ENCODE results near the gene MRPL42. TPM values are rescaled to one million over a fixed set of nuclear protein-coding genes. Genes with fewer than 3 reads are reported as not detected.
"Not testable (repeated sequence)": the region's sequence is repeated elsewhere in the genome, so short reads cannot be mapped to it uniquely, and the experiment has no call there.

Gene MRPL42
- total RNA-seq (2014; rRNA removed; shearing (Covaris generic); ENCODE audit: low replicate concordance), result 131 TPM in 2 replicates

GRCh38 chr12:93467351-93468007 is at the start of gene MRPL42:
Gene MRPL42, plus strand, starts transcription at chr12:93467514. Its CDS starts 1,772 bp downstream, at chr12:93469286.
- H3K9me3 ChIP-seq, result no peaks in the 10 kb centered on the region
- no peaks in the 10 kb centered on the region for H3K27me3 ChIP-seq
- H3K4me3 ChIP-seq, result peak within 1 kb of the TSS; percentile 94
- DNase-seq, result peak; percentile 87
- H3K36me3 ChIP-seq, result peaks cover 31% of the 10 kb centered on the region

DNA sequence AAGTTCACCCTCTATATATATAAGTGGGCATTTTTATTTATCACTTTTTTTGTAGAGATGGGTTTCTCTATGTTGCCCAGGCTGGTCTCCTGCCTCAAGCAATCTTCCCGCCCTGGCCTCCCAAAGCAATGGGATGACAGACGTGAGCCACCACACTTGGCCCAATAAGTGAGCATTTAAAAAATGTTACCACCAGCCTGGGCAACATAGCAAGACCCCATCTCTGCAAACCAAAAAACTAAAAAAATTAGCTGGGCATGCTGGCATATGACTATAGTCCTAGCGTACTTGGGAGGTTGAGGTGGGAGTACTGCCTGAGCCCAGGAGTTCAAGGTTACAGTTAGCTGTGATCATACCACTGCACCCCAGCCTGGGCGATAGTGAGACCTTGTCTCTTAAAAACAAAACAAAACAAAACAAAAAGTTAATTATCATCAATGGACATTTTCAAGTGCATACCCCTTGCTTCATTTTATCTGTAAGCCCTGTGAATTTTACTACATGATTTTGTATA is 49.3 kb upstream of the MRPL42 start:
- DNase-seq, result no peak
- H3K4me3 ChIP-seq, result no peak overlapping the region
- no peaks in the 10 kb centered on the region for H3K27me3 ChIP-seq
- H3K9me3 ChIP-seq, result no peaks in the 10 kb centered on the region
- peaks cover 2% of the 10 kb centered on the region for H3K36me3 ChIP-seq

- Histone ChIP-seq H3K4me3 (no peak overlapping the region), H3K9me3 (no peaks in the 10 kb centered on the region), H3K27me3 (no peaks in the 10 kb centered on the region), H3K36me3 (peaks cover 5% of the 10 kb centered on the region; the same call in 1 of the 2 replicates)
- no peak for DNase-seq
These were observed 47.8 kb upstream of the MRPL42 start for GRCh38 chr12:93419388-93420034.

GRCh38 chr12:93422050-93422449 is 45.3 kb upstream of the MRPL42 start:
- H3K9me3 ChIP-seq, result no peaks in the 10 kb centered on the region

DNA sequence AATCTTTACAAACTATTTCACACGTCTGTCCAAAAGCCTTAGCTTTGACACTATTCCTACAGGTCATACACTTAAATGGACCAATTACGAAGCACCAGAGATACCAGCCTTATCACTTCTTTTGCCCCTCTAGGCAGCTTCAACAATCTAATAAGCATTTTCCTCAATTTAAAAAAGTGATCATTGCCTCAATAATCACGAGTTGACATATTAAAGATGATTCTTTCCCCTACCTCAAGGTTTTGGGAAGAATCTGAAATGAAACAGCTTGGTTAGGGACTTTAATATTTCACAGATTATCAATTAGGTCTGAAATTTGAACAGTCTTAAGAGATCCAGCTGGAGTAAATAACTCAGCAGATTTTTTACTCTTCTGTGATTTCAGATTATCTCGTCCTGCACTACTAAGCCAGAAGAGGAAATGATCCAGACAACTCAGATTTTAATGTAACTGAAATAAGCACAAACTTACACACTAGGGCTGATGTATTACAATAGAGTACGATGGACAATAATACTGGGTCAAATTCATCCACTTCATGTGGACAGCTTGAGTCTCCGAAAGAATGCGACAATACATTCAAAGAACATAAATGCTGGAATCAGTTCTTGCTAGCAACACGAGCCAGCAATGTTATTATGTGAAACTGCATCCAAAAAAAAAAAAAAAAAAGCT is 41.4 kb upstream of the MRPL42 start:
- no peak for DNase-seq
- no peaks in the 10 kb centered on the region for H3K9me3 ChIP-seq
- H3K27me3 ChIP-seq, result no peaks in the 10 kb centered on the region
- H3K4me3 ChIP-seq, result no peak overlapping the region
- H3K36me3 ChIP-seq, result peaks cover 8% of the 10 kb centered on the region; the same call in 1 of the 2 replicates

More at GRCh38 chr12:93422050-93422449, 45.3 kb upstream of the MRPL42 start:
- Histone ChIP-seq H3K36me3 (peaks cover 8% of the 10 kb centered on the region; the same call in 1 of the 2 replicates), H3K27me3 (no peaks in the 10 kb centered on the region), H3K4me3 (no peak overlapping the region)
- DNase-seq, result no peak

DNA sequence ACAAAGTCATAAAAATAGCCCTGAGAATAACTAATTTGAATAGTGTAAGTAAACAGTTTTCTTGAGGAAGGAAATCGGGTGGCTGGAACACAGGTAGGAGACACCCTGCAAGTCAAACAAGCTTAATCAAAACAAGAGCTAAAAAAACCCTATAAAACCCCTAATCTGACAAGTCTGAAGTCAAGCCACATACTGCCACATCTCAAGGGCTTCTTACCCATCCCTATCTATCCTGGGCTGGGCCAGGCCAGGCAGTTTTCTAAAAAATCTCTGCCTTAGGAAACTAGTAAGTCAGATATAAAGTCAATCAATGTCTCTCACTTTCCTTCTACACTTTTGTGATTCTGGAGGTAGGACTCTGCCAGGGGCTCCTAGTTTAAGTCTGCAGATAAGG is 40.9 kb upstream of the MRPL42 start:
- no peaks in the 10 kb centered on the region for H3K9me3 ChIP-seq

DNA sequence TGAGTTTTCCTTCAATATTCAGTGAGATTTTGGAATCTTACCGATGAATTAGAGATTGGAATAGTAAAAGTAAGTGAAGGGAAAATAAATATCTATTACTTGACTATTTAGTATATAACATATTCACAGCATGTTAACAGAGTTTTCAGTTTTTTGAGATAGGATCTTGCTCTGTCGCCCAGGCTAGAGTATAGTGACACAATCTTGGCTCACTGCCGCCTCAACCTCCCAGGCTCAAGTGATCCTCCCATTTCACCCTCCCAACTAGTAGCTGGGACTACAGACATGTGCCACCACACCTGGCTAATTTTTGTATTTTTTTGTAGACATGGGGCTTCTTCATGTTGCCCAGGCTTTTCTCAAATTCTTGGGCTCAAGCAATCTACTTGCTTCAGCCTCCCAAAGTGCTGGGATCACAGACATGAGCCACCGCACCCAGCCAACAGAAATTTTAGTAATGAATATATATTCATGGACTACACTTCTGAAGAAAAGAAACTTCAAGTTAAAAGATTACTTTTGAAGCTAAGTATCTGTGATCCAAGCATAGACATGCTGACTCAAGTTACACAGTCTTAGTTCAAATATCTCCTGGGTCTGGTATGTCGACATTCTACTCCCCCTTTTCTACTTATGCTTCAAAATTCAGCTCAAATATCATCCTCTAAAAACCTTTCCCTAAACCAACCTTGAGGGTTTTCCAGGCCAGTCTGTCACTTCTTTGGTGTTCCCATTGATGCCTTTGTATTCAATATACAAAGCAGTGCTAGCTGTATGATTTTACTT is 39.3 kb upstream of the MRPL42 start:
- no peak overlapping the region for H3K4me3 ChIP-seq
- no peaks in the 10 kb centered on the region for H3K27me3 ChIP-seq
- peaks cover 6% of the 10 kb centered on the region; the same call in 1 of the 2 replicates for H3K36me3 ChIP-seq
- H3K9me3 ChIP-seq, result no peaks in the 10 kb centered on the region
- no peak for DNase-seq

More for the DNA sequence above, 40.9 kb upstream of the MRPL42 start:
- Histone ChIP-seq H3K4me3 (no peak overlapping the region), H3K36me3 (peaks cover 8% of the 10 kb centered on the region; the same call in 1 of the 2 replicates), H3K27me3 (no peaks in the 10 kb centered on the region)
- no peak for DNase-seq

GRCh38 chr12:93429448-93429847 is 37.9 kb upstream of the MRPL42 start:
- Histone ChIP-seq H3K4me3 (no peak overlapping the region), H3K36me3 (peaks cover 3% of the 10 kb centered on the region; the same call in 1 of the 2 replicates), H3K27me3 (no peaks in the 10 kb centered on the region), H3K9me3 (no peaks in the 10 kb centered on the region)
- DNase-seq, result no peak

GRCh38 chr12:93429852-93430251 is 37.5 kb upstream of the MRPL42 start:
- DNase-seq, result no peak
- Histone ChIP-seq H3K36me3 (peaks cover 3% of the 10 kb centered on the region; the same call in 1 of the 2 replicates), H3K27me3 (no peaks in the 10 kb centered on the region), H3K9me3 (no peaks in the 10 kb centered on the region), H3K4me3 (no peak overlapping the region)

GRCh38 chr12:93430280-93430679 is 37.0 kb upstream of the MRPL42 start:
- Histone ChIP-seq H3K9me3 (no peaks in the 10 kb centered on the region), H3K27me3 (no peaks in the 10 kb centered on the region), H3K4me3 (no peak overlapping the region), H3K36me3 (peaks cover 3% of the 10 kb centered on the region; the same call in 1 of the 2 replicates)
- no peak for DNase-seq

DNA sequence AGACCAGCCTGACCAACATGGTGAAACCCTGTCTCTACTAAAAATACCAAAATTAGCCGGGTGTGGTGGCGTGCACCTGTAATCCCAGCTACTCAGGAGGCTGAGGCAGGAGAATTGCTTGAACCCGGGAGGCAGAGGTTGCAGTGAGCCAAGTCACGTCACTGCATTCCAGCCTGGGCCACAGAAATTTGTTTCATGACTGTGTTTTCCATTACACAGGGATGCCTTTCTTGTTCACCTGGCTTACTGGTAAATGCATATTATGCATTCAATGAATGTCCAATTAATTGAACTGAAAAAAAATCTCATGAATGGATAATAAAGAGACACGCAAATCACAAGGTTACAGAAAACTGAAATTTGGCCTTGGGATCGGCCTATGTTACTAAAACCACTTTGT is 35.3 kb upstream of the MRPL42 start:
- H3K9me3 ChIP-seq, H3K27me3 ChIP-seq, H3K36me3 ChIP-seq, DNase-seq, H3K4me3 ChIP-seq: not testable (repeated sequence)

- Histone ChIP-seq H3K9me3 (no peaks in the 10 kb centered on the region), H3K36me3 (no peaks in the 10 kb centered on the region), H3K27me3 (no peaks in the 10 kb centered on the region), H3K4me3 (no peak overlapping the region)
- DNase-seq, result no peak
These were observed 33.0 kb upstream of the MRPL42 start for GRCh38 chr12:93434256-93434865.

DNA sequence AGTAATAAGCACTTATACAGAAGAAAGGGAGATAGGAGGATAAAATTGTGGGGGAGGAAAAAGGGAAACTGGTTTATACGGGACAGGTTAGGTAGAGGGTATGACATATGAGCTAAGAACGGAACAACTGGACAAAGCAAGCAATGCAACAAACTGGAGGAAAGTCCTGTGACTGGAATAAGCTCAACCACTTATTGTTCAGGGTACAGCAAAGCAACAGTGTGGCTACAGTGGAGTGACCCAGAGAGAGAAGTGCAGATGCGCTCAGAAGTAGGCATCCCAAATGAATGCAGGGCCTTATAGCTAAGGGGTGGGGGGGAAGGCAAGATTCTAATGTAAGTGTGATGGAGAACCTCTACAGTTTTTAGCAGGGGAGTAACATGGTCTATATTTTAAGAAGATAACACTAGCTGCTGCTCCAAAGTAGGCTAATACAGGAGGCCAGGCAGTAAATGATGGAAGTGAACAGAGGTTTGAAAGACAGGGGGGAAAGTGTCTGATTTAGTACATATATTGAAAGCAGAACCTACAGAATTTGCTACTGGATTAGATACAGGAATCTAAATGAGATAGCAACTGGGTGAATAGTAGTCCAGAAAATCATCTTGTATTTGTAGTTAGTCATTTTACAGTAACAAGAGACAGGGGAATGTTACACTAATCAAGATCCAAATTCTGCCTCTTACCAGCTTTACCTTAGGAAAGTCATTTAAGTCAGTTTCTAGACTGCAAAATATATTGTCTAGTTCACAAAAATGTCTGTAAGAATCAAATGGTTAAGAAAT is 28.9 kb upstream of the MRPL42 start:
- Histone ChIP-seq H3K27me3 (no peaks in the 10 kb centered on the region), H3K4me3 (no peak overlapping the region), H3K9me3 (no peaks in the 10 kb centered on the region), H3K36me3 (no peaks in the 10 kb centered on the region; the same call in 1 of the 2 replicates)
- no peak for DNase-seq

DNA sequence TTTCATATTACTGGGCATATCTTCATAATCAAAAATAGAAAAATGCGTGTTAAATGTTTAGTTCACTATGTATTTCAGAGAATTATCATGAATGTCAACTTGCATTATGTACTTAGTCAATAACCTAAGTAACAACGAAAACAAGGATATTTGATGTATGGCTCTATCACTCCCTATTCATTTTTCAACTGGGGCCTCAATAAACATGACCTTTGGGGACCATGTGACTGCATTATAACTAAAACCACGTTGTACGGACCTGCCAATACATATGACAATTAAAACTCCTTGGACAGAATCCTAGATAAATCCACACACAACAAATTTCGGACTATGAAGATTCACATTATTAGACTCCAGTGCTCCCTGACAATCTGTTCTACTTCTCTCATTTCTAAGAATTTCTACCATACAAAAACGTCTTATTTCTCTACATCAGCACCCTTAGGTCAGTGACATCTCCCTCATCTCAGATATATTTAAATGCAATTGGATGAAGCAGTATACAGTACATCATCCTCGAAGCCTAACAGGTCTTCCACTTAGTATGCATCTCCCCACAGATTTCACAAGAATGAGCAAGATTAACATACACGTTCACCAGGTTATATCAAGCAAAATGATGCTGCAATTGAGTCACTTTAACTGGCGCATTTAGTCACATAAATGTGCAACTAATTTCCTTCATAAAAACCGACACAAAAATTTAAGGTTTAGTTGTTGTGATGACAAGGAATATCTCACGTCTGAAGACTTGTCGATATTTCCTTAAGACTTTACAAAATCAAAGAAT is 27.1 kb upstream of the MRPL42 start:
- Histone ChIP-seq H3K9me3 (no peaks in the 10 kb centered on the region), H3K27me3 (no peaks in the 10 kb centered on the region), H3K36me3 (no peaks in the 10 kb centered on the region; the same call in 1 of the 2 replicates), H3K4me3 (peak overlapping the region; percentile 88)
- no peak for DNase-seq
